Measurements from ENCODE around the gene SCAND1.
"Not testable (repeated sequence)": the region's sequence is repeated elsewhere in the genome, so short reads cannot be mapped to it uniquely, and the experiment has no call there.

DNA sequence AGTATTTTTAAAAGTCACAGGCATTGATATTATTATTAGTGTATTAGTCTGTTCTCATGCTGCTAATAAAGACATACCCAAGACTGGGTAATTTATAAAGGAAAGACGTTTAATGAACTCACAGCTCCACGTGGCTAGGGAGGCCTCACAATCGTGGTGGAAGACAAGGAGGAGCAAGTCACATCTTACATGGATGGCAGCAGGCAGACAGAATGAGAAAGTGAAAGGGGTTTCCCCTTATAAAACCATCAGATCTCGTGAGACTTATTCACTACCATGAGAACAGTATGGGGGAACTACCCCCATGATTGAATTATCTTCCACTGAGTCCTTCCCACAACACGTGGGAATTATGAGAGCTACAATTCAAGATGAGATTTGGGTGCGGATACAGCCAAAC is 5.0 kb upstream of the SCAND1 start:
- not testable (repeated sequence) for TF ChIP-seq EZH2 (IDR thresholded peaks at IDR 0.05; ENCODE audit: insufficient read depth, poor library complexity, severe bottlenecking); EZH2phosphoT487 (IDR thresholded peaks at IDR 0.05; ENCODE audit: insufficient read depth, low read depth)
